Mucosa of stomach (tissue), 1 donor: ENCODE measurements around the gene CHRNA4.

ENCODE experiments used
- H3K27me3 ChIP-seq: one replicate; pipeline ENCODE4 v1.7.0; 2013; ENCODE audit warnings: mild to moderate bottlenecking, low read length; ENCODE audit not compliant: control insufficient read depth, insufficient read depth
- H3K36me3 ChIP-seq: one replicate; pipeline ENCODE4 v1.7.0; 2013; ENCODE audit warnings: low read length; ENCODE audit not compliant: control insufficient read depth, insufficient read depth
- H3K4me1 ChIP-seq: one replicate; pipeline ENCODE4 v1.7.0; 2013; ENCODE audit warnings: mild to moderate bottlenecking, low read length; ENCODE audit not compliant: control insufficient read depth, insufficient read depth
- H3K4me3 ChIP-seq: one replicate; pipeline ENCODE4 v1.7.0; 2013; ENCODE audit warnings: low read length
- H3K9ac ChIP-seq: one replicate; pipeline ENCODE4 v1.7.0; 2013; ENCODE audit warnings: mild to moderate bottlenecking, low read length, moderate library complexity
- H3K9me3 ChIP-seq: one replicate; pipeline ENCODE4 v1.7.0; 2013; ENCODE audit warnings: mild to moderate bottlenecking, low read length, moderate library complexity; ENCODE audit not compliant: control insufficient read depth
- donor health status: Pancreatic carcinoma.

Gene CHRNA4

GRCh38 chr20:63314015-63314471 is 47.1 kb downstream of the CHRNA4 start:
- Histone ChIP-seq H3K36me3 (no peaks in the 10 kb centered on the region), H3K4me3 (no peak overlapping the region), H3K27me3 (peaks cover 7% of the 10 kb centered on the region), H3K4me1 (no peaks in the 10 kb centered on the region), H3K9ac (no peak overlapping the region), H3K9me3 (no peaks in the 10 kb centered on the region)

- no peak overlapping the region for H3K9ac ChIP-seq
- H3K36me3 ChIP-seq: no peaks in the 10 kb centered on the region
- no peak overlapping the region for H3K4me3 ChIP-seq
- H3K4me1 ChIP-seq: no peaks in the 10 kb centered on the region
- H3K9me3 ChIP-seq: no peaks in the 10 kb centered on the region
- peaks cover 10% of the 10 kb centered on the region for H3K27me3 ChIP-seq
Observed at GRCh38 chr20:63313349-63314014, 47.7 kb downstream of the CHRNA4 start.

GRCh38 chr20:63312690-63313348 is 48.3 kb downstream of the CHRNA4 start:
- peaks cover 15% of the 10 kb centered on the region for H3K27me3 ChIP-seq
- no peak overlapping the region for H3K9ac ChIP-seq
- H3K9me3 ChIP-seq: no peaks in the 10 kb centered on the region
- H3K36me3 ChIP-seq: no peaks in the 10 kb centered on the region
- no peaks in the 10 kb centered on the region for H3K4me1 ChIP-seq
- no peak overlapping the region for H3K4me3 ChIP-seq

GRCh38 chr20:63312273-63312672 is 48.9 kb downstream of the CHRNA4 start:
- Histone ChIP-seq H3K27me3 (peaks cover 15% of the 10 kb centered on the region), H3K4me3 (no peak overlapping the region), H3K4me1 (no peaks in the 10 kb centered on the region), H3K9me3 (no peaks in the 10 kb centered on the region), H3K9ac (no peak overlapping the region), H3K36me3 (no peaks in the 10 kb centered on the region)

- H3K27me3 ChIP-seq: peaks cover 17% of the 10 kb centered on the region
Observed at GRCh38 chr20:63311833-63312243, 49.3 kb downstream of the CHRNA4 start.

GRCh38 chr20:63311186-63311832 is 49.8 kb downstream of the CHRNA4 start:
- Histone ChIP-seq H3K9me3 (no peaks in the 10 kb centered on the region), H3K4me3 (no peak overlapping the region), H3K27me3 (peaks cover 22% of the 10 kb centered on the region), H3K4me1 (no peaks in the 10 kb centered on the region), H3K36me3 (no peaks in the 10 kb centered on the region), H3K9ac (no peak overlapping the region)

More at GRCh38 chr20:63311833-63312243, 49.3 kb downstream of the CHRNA4 start:
- Histone ChIP-seq H3K4me3 (no peak overlapping the region), H3K4me1 (no peaks in the 10 kb centered on the region), H3K9ac (no peak overlapping the region), H3K36me3 (no peaks in the 10 kb centered on the region), H3K9me3 (no peaks in the 10 kb centered on the region)

- Histone ChIP-seq H3K36me3 (no peaks in the 10 kb centered on the region), H3K27me3 (peaks cover 28% of the 10 kb centered on the region), H3K4me3 (no peak overlapping the region), H3K9ac (no peak overlapping the region), H3K4me1 (no peaks in the 10 kb centered on the region), H3K9me3 (no peaks in the 10 kb centered on the region)
Observed at GRCh38 chr20:63310265-63310991, 50.7 kb downstream of the CHRNA4 start.

GRCh38 chr20:63309261-63310071 is 51.7 kb downstream of the CHRNA4 start:
- no peaks in the 10 kb centered on the region for H3K4me1 ChIP-seq
- peaks cover 33% of the 10 kb centered on the region for H3K27me3 ChIP-seq
- H3K36me3 ChIP-seq: no peaks in the 10 kb centered on the region
- no peak overlapping the region for H3K4me3 ChIP-seq
- no peak overlapping the region for H3K9ac ChIP-seq
- H3K9me3 ChIP-seq: no peaks in the 10 kb centered on the region

GRCh38 chr20:63308218-63308911 is 52.8 kb downstream of the CHRNA4 start:
- no peaks in the 10 kb centered on the region for H3K36me3 ChIP-seq
- peaks cover 35% of the 10 kb centered on the region for H3K27me3 ChIP-seq
- H3K4me1 ChIP-seq: no peaks in the 10 kb centered on the region
- H3K4me3 ChIP-seq: no peak overlapping the region
- no peaks in the 10 kb centered on the region for H3K9me3 ChIP-seq
- no peak overlapping the region for H3K9ac ChIP-seq

GRCh38 chr20:63307538-63308217 is 53.5 kb downstream of the CHRNA4 start:
- H3K27me3 ChIP-seq: peaks cover 35% of the 10 kb centered on the region
- H3K9ac ChIP-seq: no peak overlapping the region
- H3K36me3 ChIP-seq: no peaks in the 10 kb centered on the region
- no peaks in the 10 kb centered on the region for H3K9me3 ChIP-seq
- no peaks in the 10 kb centered on the region for H3K4me1 ChIP-seq
- no peak overlapping the region for H3K4me3 ChIP-seq
